ENCODE data around the gene CCDC197. TPM values are rescaled to one million over a fixed set of nuclear protein-coding genes. Genes with fewer than 3 reads are reported as not detected.

Gene CCDC197
- total RNA-seq, 1 donor from 2014 or later = not detected

Other genes starting within 250 kb of the CCDC197 start
- 5.9 TPM for gene PRIMA1, start 208.8 kb upstream of the CCDC197 start, total RNA-seq
- gene FAM181A, start 70.0 kb upstream of the CCDC197 start, total RNA-seq = not detected
- 35.1 TPM for gene ASB2, start 20.7 kb upstream of the CCDC197 start, total RNA-seq
- gene OTUB2, start 29.0 kb downstream of the CCDC197 start, total RNA-seq = 1.6 TPM
- gene DDX24, start 83.9 kb downstream of the CCDC197 start, total RNA-seq = 191 TPM
- gene IFI27L1, start 84.0 kb downstream of the CCDC197 start, total RNA-seq = 9.4 TPM
- gene IFI27, start 113.4 kb downstream of the CCDC197 start, total RNA-seq = 62.6 TPM
- 29.1 TPM for gene IFI27L2, start 132.3 kb downstream of the CCDC197 start, total RNA-seq
- gene PPP4R4, start 177.0 kb downstream of the CCDC197 start, total RNA-seq = 0.60 TPM